CD4-positive, alpha-beta T cell treated with Interleukin-21 for 1 hour (primary cell): ENCODE data around the gene WDR82.

Experiments used
- DNase-seq: peaks from one replicate; pipeline ENCODE4 v3.0.0-alpha.2; 2020

Gene WDR82

GRCh38 chr3:52306978-52307377 lies 28.5 kb upstream of the WDR82 start:
- no peak for DNase-seq

DNA sequence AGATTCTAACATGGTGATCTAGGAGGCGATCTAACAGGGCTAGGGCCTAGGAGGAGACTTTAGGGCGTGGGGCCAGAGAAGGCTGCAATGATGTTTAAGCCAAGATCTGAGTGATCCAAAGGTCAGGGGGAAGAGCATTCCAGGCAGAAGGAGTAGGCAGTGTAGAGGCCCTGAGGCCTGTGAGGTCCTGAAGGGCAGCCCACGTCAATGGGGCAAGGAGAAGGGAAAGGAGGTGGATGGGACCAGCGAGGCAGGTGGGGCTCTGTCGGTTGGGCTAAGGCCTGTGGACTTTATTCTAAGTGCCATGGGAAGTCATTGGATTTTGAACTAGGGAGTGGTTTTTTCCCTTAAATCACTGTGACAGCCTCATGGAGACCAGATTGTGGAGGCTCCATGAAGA lies 27.5 kb upstream of the WDR82 start:
- no peak for DNase-seq

- DNase-seq, result no peak
Measured at GRCh38 chr3:52303811-52304210, 25.4 kb upstream of the WDR82 start.

- peak; percentile 8 for DNase-seq
Measured at GRCh38 chr3:52302426-52303145, 24.1 kb upstream of the WDR82 start.

DNA sequence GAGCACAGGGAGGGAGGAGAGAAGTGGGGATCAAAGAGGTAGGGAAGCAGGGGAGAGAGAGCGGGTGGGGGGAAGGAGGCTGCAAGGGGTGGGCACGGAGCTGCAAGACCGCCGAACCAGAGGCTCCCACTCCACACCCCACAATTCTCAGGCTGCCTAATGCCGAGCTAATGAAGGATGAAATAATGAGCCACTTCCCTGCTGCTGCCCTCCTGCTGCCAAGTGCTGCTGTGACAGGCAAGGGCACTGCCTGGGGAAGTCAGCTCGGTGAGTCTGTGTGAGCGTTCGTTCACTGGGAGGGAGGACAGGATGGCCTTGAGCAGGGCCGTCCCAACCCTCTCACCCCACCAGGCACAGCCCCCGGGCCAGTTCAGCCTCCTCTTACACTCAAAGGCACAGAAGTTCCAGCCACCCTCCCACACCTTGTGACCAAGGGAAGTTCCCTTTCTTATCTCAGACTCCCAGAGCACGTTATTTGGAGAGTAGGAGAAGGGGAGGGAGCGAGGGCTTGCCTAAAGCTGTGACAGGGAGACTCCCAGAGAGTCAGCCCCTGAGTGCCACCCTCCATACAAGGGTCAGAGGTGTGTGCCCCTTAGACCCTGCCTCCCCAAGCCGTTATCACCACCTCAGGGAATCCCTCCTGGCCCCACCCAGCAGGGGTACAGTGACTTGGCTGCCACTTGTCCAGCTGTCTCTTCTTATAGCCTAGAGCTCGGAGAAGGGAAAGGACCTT lies 21.6 kb upstream of the WDR82 start:
- DNase-seq, result no peak

- no peak for DNase-seq
Measured at GRCh38 chr3:52299247-52299878, 20.9 kb upstream of the WDR82 start.

DNA sequence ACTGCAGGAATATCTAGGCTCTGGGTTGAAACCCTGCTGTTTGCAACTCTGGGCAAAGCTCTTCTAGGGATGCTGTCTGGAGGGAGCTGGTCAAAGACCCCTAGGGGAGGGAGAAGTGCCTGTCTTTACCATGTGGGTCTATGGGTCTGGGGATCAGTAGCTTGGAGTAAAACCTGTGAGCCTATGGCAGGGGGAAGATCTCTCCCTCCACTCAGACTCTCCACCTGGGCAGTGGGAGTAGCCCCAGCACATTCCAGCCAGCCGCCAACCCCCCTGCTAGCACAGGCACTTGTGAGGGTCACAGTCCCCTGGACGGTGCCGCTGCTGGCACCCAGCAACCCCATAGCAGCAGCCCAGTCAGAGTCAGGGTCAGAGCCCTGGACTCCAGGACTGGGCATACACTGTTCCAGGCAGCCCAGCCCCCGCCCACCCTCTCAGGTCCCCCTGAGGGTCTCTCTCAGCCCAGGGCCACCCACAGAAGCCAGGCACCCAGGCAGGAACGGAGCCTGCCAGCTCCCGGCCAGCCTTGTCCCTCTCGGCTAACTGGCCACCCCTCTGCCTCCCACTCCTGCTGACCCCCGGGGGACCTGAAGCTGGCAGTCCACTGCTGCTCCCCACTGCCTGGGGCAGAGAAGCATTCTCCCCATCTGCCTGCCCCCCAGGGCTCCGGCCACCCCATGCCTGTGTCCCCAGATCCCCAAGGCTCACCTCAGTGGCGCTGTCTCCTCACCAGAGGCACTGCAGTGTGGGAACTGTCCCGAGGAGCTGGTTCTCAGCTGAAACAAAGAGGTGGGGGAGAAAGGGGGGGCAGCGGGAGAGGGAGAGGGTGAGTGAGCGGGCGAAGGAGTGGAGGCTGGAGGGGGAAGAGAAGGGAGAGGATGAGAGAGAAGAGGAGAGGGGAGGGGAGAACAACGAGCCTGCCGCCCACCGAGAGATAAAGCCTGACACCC lies 20.0 kb upstream of the WDR82 start:
- DNase-seq, result no peak

DNA sequence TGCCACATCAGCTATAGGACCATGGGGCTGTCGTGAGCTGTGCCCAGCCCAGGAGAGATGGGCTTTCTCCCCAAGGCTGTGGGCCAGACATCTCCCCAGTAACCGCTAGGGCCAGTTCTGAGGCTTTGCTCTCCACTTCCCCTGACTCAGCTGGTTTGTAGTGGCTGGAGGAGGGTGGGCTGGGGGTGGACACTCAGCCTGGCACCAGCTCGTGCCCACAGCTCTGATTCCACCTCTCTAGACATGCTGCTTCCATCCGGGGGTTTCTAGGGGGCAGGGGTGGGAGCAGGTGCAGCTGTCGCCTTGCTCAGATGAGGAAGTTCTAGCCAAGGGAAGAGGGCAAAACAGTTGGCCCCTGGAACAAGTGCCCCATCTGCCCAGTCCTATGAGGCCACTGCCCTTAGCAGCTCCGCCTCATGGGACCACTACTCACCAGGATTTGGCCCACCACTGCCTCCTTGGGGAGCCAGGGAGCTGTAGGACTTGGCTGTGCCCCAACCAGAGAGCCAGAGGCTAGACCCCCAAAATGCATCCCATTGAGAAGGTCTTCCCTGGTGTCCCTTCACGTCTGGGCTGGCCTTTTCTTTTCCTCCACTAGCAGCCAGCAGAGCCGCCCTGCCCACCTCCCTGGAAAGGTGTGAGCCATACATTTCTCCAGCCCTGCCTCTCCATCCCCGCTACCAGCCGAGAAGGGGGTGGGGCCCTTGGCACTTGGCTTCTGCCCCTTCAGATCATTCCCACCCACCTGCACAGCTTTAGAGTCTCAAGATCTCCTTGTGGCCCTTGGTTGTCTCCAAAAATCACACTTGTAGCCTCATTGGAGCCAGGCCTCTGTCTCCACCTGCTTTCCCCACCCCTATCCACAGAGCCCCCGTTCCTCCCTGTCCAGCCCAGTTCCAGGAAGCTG lies 19.0 kb upstream of the WDR82 start:
- no peak for DNase-seq

DNA sequence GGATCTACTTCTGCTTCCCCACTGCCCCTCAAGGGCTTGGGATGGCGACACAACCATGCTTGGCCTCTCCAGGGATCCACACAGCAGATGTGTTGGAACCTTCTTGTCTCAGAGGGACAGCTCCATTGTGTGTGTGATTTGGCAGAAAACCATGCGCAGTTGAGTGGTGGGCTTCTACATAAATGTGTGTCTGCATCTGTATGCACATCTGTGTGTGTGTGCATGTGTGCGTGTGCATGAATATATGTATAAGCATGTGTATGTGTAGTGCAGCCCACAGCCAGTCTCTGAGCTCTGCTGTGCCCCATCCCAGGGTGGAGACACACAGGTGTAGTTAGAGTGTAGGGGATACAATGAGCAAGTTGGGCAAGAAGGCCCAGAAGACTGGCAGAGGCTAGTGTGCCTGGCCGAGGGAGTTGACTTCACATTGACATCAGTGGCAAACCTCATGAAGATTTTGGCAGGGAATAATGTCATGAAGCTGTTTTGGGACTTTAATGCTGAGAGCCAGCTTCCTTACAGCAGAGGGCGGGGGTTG lies 17.3 kb upstream of the WDR82 start:
- DNase-seq, result no peak

- DNase-seq, result no peak
Measured at GRCh38 chr3:52294320-52295150, 16.1 kb upstream of the WDR82 start.

DNA sequence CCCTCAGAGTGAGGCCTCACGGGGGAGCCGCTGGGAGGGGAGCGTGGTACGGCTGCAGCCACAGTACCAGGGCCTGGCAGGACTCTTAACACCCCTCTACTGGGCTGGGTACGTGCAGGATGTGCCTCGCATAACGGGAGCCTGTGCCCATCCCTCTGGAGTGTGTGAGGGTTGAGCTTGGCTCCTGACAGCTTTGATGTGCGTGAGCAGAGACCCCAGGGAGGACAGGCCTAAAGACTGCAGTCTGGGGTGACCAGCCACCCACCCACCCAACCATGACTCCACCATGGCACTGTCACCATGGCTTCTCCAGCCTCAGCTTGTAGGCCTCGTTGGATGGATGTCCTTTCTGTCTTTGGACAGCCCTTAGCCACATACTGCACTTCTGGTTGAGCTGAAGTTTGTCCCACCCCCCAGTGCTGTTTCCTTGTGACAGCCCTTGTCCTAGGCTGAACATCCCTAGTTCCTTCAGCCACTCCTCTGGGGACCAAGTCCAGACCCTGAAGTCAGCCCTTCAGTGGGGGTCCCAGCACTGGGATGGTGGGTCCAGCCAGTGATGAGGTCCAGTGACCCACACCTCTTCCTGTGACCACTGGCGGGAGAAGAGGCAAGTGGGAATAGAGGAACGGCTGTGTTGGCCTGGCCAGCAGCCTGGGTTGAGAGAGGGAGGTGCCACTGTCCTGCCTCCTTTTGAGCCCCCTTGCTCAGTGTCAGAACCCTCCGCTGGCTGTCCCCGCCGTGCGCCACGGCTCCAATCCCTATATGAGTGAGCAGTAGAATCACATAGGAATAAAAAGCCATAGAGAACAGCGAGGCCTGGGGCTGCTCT lies 15.3 kb upstream of the WDR82 start:
- DNase-seq, result no peak

GRCh38 chr3:52292247-52293065 lies 14.0 kb upstream of the WDR82 start:
- no peak for DNase-seq

- peak; percentile 49 for DNase-seq
Measured at GRCh38 chr3:52291508-52292181, 13.2 kb upstream of the WDR82 start.

- DNase-seq, result no peak
Measured at GRCh38 chr3:52290596-52291507, 12.4 kb upstream of the WDR82 start.

DNA sequence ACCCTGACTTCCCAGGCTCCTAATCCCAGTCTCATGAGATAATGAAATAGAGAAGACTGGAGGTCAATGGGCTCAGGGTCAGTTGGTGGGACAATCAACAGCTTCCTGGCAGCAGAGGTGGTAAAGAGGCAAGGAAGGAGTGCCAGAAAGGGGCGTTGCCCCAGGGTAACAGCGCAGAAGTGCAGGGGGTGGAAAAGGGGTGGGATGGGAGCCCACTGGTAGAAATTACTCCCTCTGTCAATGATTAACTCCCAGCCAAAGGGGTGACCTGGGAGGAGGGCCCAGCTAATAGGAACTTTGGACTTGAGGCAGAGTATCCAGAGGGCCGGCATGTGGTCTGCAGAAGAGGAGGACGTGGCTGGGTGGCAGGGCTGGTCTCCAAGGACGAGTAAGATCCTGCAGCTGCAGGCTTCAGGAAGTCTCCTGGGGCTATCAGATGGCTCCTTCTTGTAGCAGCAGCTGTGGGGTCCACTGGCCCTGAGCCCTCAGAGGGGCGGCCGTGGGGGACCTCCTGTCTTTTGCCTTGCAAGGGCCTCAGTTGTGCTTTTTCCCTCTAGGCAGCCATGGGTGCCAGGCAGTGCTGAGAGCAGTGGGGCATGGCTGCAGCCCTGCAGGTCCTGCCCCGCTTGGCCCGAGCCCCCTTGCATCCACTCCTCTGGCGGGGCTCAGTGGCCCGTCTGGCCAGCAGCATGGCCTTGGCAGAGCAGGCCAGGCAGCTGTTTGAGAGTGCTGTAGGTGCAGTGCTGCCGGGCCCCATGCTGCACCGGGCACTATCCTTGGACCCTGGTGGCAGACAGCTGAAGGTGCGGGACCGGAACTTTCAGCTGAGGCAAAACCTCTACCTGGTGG lies 11.5 kb upstream of the WDR82 start:
- DNase-seq, result no peak

DNA sequence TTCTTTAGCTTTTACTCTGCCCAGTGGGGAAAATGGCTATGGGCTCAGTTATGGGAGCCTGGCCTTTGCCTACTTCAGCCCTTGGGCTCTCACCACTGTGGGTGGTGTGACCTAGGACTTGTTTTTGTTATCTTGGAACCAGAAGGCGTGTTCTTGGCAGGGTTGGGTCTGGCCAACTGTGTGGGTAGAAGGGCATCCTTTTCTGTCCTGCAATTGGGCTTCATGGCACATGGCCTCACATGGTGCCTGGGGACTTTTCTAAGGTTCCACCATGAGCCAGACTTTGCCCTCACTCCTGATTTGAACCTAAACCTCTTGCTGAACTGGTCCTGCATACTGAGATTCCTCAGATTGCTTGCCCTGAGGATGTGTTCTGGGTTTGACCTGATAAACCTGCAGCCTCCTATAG lies 10.9 kb upstream of the WDR82 start:
- DNase-seq, result no peak
